ENCODE results near the gene ARID4B.
"Not testable (repeated sequence)": the region's sequence is repeated elsewhere in the genome, so short reads cannot be mapped to it uniquely, and the experiment has no call there.

ARID4B gene

GRCh38 chr1:235268379-235269125 lies 59.4 kb downstream of the ARID4B start:
- no peak for DNase-seq (ENCODE audit: low read depth in 3 of 3)

- no peak for DNase-seq (ENCODE audit: low read depth in 3 of 3)
Observed at GRCh38 chr1:235266967-235267366, 61.0 kb downstream of the ARID4B start.

- DNase-seq (ENCODE audit: low read depth in 3 of 3) = no peak
Observed at GRCh38 chr1:235266325-235266724, 61.7 kb downstream of the ARID4B start.

- DNase-seq (ENCODE audit: low read depth in 3 of 3) = no peak
Observed at GRCh38 chr1:235265900-235266299, 62.1 kb downstream of the ARID4B start.

GRCh38 chr1:235264327-235264726 lies 63.7 kb downstream of the ARID4B start:
- no peak for DNase-seq (ENCODE audit: low read depth in 3 of 3)

GRCh38 chr1:235262539-235262938 lies 65.4 kb downstream of the ARID4B start:
- DNase-seq (ENCODE audit: low read depth in 3 of 3) = no peak

GRCh38 chr1:235261243-235261642 lies 66.7 kb downstream of the ARID4B start:
- no peak for DNase-seq (ENCODE audit: low read depth in 3 of 3)

GRCh38 chr1:235259133-235259778 lies 68.7 kb downstream of the ARID4B start:
- no peak for DNase-seq (ENCODE audit: low read depth in 3 of 3)

- DNase-seq (ENCODE audit: low read depth in 3 of 3) = not testable (repeated sequence)
Observed at GRCh38 chr1:235258068-235258467, 69.9 kb downstream of the ARID4B start.

GRCh38 chr1:235254721-235255120 lies 73.3 kb downstream of the ARID4B start:
- DNase-seq (ENCODE audit: low read depth in 3 of 3) = no peak

- peak; percentile 11 to 45 (median 43) for DNase-seq (ENCODE audit: low read depth in 3 of 3)
Observed at GRCh38 chr1:235253219-235253962, 74.6 kb downstream of the ARID4B start.

- no peak for DNase-seq (ENCODE audit: low read depth in 3 of 3)
Observed at GRCh38 chr1:235250430-235250829, 77.5 kb downstream of the ARID4B start.

- no peak for DNase-seq (ENCODE audit: low read depth in 3 of 3)
Observed at GRCh38 chr1:235246022-235246948, 81.7 kb downstream of the ARID4B start.

GRCh38 chr1:235244974-235245592 lies 82.9 kb downstream of the ARID4B start:
- DNase-seq (ENCODE audit: low read depth in 3 of 3) = no peak

GRCh38 chr1:235240960-235241359 lies 87.0 kb downstream of the ARID4B start:
- DNase-seq (ENCODE audit: low read depth in 3 of 3) = no peak

- no peak for DNase-seq (ENCODE audit: low read depth in 3 of 3)
Observed at GRCh38 chr1:235239851-235240250, 88.1 kb downstream of the ARID4B start.

GRCh38 chr1:235238558-235238957 lies 89.4 kb downstream of the ARID4B start:
- DNase-seq (ENCODE audit: low read depth in 3 of 3) = no peak

GRCh38 chr1:235236128-235236527 lies 91.9 kb downstream of the ARID4B start:
- no peak for DNase-seq (ENCODE audit: low read depth in 3 of 3)

- no peak for DNase-seq (ENCODE audit: low read depth in 3 of 3)
Observed at GRCh38 chr1:235229868-235230267, 98.1 kb downstream of the ARID4B start.

GRCh38 chr1:235227414-235227813 lies 100.6 kb downstream of the ARID4B start:
- no peak for DNase-seq (ENCODE audit: low read depth in 3 of 3)

GRCh38 chr1:235226933-235227332 lies 101.0 kb downstream of the ARID4B start:
- no peak for DNase-seq (ENCODE audit: low read depth in 3 of 3)

Measured in stimulated activated CD4-positive, alpha-beta T cell treated with anti-CD3 and anti-CD28 coated beads, TNF-alpha, amount 100 ng/mL, for 24 hours (primary cell).